OCI-M2 (cell line): Measurements from ENCODE around the gene RRN3.
"Not testable (repeated sequence)": the region's sequence is repeated elsewhere in the genome, so short reads cannot be mapped to it uniquely, and the experiment has no call there.

ENCODE experiments used
- DNase-seq: peaks from one replicate; lab custom pipeline; 2025; ENCODE audit not compliant: unreplicated experiment; lab: John Stamatoyannopoulos, UW

Gene RRN3

DNA sequence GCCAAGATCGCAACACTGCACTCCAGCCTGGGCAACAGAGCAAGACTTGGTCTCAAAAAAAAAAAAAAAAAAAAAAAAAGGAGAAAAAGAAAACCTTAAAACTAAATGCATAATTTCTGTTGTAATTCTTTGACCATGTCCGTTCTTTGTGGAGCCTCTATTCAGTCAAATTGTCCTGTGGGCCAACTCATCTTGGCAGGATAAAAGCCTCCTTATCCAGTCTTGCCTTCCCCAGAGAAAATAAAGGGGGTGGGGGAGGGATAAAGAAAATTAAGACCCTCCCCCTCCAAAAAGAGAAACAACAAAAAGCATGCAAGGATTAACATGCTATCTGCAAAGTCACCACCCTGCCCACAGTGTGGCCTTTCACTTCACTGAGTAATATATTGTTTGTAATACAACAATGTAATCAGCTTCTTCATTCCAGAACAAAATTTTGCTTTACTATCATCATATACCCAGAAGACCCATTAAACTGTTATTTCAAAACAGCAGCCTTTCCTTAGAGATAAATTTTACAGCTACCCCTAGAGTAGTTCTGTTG lies 5.4 kb upstream of the RRN3 start:
- not testable (repeated sequence) for DNase-seq

DNA sequence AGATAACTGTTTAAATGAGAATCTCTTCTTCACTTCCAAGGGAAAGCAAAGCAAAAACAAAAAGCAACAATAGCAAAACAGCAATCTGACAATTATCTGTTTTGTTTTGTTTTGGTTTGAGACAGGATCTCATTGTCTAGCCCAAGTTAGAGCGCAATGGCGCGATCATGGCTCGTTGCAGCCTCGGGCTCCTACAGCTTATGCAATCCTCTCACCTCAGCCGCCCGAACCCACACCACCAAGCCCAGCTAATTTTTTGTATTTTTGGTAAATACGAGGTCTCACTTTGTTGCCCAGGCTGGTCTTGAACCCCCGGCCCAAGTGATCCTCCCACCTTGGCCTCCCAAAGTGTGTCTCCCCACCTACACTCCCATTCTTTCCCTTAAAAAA lies 2.5 kb upstream of the RRN3 start:
- DNase-seq: not testable (repeated sequence)

DNA sequence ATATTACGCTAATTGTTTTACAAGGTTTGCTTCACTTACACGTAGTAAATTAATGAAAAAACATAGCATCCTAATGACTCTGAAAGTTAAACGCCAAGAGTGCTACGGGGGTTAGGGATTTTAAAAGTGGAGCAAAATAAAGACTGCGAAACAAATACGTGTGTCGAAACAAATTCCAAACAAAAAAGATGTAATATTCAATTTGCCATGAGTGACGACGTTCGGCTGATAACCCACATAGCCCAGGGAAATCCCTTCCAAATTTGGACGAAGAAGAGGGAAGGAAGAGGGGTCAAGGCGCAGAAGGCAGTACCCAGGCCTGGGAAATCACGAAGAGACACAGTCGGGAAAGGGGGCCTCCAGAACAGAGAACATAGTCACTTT lies 509 bp downstream of the RRN3 start:
- DNase-seq: not testable (repeated sequence)

DNA sequence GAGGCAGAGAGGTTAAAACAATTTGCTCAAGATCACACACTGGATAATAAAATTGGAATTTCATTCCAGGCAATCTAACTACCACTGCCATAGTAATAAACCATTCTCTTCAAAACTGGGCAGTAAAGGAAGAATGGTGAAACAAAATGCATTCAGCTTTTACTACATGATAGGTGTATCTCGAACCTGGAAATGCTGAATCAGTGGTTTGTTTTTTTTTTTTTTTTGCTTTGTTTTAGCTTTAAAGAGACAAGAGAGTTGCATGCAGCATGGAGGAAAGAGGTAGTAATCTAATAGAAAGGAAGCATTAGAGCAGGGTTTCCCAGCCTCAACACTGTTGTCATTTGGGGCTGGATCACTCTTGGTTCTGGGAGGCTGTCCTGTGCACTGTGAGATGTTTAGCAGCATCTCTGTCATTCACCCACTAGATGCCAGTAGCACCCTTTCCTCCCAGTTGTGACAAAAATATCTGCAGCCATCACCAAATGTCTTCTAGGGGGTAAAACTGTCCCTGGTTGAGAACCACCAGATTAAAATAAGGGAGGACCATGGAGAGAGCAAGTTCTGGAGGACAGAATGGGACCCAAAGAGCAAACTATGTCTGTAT lies 3.3 kb downstream of the RRN3 start:
- not testable (repeated sequence) for DNase-seq

DNA sequence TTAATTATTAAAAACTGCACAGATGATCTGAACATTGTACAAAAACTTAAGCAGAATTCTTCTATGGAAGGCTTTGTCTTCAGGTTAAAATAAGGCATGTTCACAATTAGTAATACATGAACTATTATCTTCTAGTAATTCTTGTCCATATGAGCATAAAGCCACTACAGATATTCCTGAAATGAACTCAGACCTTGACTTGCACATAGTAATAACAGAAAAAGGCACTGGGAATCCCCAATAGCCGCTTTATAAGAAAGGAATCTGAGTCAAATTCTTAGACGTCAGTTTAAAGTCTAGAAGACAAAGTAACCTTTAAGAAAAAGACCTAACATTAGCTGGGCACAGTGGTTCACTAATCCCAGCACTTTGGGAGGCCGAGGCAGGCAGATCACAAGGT lies 11.3 kb downstream of the RRN3 start:
- DNase-seq: not testable (repeated sequence)

DNA sequence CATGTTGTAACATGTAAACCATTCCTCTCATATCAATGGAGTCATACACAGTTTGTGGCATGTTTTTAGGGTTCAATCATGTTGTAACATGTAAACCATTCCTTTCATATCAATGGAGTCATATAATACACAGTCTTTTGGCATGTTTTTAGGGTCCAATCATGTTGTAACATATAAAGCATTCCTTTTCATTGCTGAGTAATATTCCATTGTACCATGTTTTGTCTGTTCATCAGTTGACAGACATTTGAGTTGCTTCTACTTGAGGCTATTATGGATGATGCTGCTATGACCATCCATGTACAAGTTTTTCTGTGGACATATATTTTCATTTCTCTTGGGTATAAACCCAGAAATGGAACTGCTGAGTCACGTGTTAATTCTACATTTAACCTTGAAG lies 13.2 kb downstream of the RRN3 start:
- not testable (repeated sequence) for DNase-seq

DNA sequence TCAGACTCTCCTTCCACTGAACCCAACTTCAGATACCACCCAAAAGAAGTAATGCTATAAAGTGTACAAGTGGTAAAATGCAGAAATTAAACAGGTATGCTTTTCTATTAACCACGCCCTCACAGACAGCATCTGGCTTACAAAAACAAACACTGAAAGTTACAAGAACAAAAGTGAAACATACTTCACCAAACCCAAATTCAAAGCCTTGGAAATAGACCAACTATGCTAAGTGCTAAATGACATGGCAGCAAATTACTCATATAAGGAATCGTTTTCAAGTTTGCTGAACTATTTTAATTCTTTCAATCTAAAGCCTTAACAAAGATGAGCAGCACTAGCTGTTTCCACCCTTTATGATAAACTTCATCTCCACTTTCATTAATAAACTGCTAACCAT lies 17.9 kb downstream of the RRN3 start:
- DNase-seq: not testable (repeated sequence)

DNA sequence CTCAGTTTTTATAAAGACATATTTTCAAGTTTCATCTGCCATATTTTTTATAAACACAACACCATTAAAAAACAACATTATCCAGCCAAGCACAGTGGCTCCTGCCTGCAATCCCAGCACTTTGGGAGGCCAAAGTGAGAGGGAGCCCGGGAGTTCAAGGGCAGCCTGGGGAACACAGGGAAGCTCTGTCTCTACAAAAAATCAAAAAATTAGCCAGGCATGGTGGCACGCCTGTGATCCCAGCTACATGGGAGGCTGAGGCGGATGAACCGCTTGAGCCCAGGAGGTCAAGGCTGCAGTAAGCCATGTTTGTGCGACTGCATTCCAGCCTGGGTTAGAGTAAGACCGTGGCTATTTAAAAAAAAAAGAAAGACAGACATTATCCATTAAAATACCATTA lies 21.0 kb downstream of the RRN3 start:
- DNase-seq: no peak

DNA sequence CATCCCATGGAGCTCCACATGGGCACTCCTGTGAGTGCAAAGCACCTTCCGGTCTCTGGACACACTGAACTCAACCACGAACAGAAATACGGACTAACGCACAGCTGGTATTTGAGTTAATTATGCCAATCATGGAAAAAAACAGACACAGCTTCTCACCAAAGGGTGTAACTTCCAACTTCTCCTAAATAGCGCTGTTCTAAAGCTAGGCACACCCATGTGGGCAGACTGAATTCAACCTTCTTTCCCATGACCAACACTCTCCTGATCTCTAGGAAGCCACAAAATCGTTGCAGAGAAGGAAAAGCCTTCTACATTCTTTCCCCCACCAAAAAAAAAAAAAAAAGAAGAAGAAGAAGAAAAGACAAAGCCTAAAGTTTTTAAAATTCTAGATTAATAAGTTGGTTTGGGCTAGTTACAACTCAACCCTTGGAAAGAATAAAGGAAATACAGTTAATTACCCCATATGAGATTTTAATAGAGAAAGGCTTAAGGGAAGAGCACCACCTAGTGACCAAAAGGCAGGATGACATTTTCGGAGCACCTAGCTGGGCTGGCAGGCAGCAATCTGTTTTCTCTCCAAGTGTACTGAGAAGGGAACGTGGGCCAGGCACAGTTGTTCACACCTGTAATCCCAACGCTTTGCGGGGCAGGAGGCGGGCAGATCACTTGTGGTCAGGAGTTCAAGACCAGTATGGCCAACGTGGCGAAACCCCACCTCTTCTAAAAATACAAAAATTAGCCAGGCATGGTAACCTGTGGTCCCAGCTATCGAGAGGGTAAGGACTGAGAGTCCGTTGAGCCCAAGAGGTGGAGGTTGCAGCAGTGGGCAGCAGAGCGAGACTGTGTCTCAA lies 21.9 kb downstream of the RRN3 start:
- DNase-seq: not testable (repeated sequence)

DNA sequence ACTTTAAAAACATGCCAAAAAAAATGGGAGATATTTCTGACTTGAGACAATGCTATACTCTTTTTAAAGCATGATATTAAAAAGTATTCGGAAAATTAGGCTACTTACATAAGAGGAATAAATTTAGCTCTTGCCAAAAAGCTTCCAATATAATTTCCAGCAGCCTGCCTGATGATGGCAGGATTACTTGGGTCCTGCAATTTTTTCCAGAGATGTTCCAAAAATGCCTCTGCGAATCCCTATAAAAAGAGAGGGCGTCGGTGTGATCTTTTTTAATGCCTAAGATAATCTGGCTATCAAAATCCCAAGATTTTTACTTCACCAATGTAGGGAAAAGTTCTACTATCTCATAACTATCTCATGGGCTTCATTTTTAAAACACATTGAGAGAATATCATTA lies 23.1 kb downstream of the RRN3 start:
- not testable (repeated sequence) for DNase-seq

DNA sequence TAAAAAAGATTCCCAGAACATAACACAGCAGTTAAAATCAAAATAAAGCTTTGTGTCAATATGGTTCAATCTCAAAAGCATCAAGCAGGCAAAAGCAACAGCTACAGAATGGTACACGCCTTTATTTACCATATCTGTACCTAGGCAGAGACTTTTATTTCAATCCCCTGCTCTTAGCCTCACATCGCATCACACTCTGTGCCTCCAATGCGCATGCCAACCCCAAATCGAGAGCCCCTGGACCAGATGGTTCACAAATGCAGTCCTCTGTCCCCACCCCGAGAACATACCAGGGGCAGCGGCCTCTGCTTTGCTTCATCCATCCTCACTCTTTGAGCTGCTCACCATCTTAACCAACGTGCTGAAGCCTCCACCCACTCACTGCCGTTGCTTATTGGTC lies 27.4 kb downstream of the RRN3 start:
- DNase-seq: not testable (repeated sequence)

DNA sequence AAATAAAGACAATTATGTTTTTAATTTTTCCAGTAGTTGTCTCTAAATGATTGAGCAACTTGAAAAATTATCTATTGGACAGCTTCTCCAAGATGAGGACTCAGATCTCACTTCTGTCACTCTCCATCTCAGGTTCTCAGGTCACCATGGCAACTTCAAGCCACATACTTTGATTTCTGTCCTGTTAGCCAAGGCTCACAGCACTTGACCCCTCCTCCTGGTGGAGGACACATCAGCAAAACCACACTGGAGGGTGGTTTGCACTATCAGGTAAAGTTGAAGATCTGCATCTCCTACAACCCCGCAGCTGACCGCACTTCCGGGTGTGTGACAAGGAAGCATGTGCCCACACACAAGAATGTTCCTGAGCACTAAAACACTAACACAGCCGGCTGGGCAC lies 28.1 kb downstream of the RRN3 start:
- not testable (repeated sequence) for DNase-seq

DNA sequence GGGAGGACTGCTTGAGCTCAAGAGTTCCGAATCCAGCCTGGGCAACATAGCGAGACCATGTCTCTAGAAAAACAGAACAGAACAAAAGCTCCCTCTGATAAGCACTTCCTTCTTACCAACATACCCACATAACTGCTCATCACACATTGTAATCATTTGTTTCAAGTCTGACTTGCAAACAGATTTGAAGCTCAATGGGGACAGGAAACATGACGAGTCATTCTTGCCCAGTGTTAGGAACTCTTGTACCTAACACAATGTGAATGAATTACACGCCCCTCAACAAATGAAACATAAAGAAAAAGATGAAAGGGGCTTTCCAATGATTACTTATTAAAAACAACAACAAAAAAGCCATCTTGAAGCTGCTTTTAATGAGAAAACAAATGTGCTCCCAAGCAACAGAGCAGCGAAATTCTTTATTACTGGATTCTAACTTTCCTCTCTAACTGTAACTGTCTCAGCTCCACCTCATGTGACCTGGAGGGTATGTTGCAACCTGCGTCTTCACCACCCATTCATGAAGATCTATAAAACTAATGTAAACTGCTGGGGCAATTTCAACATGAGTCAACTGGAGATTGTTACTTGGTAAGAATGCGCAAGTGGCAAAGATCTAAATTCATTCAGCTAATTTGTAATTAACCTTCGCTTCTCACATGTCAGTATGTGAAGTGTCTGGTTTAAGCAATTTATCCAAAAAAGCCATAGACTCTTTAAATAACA lies 31.8 kb downstream of the RRN3 start:
- not testable (repeated sequence) for DNase-seq

DNA sequence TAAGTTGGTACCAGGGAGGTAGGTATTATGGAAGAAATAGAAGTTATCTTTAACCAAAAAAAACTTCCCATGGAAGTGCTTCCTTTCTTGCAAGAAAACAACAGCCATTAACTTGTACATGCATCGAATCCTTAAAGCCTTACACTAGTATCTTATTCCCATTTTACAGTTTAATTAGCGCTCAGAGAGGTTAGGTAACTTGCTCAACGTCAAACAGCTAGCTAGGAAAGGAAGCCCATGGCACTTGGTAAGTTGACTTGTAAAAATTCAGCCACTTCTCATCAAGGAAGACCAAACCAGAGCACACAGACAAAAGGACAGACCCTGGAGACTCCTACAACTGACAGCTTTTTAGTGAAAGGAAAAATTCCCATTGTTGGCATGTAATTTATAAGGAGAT lies 34.7 kb downstream of the RRN3 start:
- no peak for DNase-seq

DNA sequence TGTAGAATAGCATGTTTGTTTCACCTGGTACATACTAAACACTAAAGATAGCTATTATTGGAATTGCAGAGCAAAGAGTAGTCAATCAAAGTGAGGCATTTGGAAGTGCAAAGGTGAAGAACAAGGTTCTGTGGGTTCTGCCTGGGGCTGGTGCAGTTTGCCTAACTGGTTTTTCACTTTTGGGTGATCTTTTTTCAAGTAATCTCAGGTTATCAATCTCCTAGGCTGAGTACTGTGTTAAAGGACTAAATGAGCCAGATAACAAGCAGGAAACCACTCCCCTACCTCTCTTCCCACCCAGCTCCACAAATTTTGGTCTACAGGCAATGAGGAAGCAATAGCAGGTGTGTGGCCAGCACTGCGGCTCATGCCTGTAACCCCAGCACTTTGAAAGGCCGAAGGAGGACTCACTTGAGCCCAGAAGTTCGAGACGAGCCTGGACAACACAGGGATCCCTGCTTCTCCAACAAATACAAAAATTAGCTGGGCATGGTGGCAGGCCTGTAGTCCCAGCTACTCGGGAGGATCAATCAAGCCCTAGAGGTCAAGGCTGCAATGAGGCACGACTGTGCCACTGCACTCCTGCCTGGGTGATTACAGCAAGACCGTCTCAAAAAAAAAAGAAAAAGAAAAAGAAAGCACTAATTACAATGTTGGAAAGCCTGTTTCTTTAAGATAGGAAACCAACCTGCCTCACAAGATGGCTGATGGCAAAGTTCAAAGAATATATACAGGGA lies 36.2 kb downstream of the RRN3 start:
- DNase-seq: no peak

DNA sequence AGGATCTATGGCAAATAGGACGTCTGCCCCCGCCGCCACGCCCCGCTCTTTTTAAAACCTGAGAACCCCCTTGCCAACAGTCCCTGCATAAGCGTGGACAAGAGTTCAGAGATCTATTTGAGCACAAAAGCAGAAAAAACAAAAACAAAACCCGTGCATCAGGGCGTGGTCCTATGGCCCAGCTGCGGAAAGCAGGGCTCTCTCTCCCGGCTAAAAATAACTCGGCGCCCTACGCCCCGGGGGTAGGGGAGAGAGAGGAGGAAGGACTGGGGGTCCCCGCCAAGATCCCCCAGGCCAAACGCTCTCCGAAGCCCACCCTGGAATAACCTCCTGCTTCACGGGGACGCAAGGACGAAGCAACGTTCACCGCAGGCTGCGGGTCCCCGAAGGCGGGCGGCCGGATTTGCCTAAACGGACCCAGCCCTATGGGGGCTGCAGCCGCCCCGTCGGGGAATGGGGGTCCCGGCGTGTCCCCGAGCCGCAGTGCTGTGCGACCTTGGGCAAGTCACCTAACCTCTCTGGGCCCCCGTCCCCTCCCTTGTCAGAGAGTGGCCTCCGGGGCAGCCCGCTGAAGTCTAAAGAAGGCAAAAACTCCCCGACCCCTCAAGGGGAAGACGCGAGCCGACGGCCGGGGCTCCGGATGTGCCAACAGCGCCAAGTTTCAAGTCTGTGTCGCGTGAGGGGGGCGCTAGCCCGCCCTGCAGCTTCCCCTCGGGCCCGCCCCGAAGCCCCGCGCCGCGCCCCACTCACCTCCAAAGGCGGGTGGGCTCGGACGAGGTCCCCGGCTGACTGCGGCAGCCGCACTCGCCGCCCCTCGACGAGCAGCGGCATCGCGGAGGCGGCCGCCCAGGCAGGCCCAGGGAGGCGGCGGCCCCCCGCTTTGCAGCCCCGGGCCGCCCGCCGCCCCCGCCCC lies 38.7 kb downstream of the RRN3 start:
- DNase-seq: no peak

DNA sequence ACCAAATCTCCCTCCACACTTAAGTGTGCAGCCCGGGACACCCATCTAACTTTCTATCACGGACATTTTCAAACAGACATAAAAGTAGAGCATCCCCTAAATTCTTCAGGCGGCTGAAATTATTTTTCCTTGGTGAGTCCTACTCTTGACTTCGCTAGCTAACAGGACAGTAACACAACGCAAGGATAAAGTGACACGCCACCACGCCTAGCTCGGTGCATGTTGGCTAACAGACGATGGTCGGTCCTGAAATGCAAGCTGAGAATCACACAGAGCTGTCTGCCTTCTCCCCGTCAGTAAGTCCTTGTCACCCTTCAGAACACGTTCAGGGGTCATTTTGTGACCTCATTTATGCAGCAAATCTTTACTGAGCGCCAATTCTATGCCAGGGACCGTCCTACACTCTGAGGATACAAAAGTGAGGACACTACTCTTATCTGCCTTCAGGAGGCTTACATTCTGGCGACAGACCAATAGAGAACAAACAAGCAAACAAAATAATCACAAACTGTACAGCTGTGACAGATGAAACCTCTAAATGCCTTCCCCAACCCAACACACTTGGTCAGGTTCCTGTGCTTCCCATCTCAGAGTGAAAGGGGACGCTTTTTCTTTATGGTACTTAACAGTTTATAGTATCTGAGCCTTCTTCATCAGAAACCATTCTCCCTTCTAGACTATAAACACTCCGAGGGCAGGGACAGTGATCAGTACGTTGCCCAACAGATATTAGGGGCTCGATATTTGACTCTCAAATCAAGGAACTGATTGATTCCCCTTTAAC lies 39.5 kb downstream of the RRN3 start:
- no peak for DNase-seq

DNA sequence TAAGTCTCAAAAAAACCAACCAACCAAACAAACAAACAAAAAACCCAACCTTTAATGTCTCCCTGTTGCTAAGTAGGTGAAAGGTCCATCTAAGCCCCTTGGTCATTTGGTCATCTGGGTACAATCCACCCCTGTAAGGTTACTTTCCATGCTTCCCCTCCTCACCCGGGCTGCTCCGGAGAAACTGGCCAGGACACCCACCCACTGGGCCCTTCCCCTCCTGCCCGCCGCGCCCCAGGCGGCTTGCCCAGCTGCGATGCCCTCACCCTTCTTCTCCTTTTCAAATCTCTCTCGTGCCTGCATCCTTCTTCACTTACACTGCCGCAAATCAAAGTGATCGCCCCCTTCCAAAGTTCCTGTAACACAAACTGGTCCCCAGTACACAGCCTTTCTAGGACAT lies 40.2 kb downstream of the RRN3 start:
- no peak for DNase-seq
